Ovary (tissue), 9 donors: ENCODE measurements around the gene SMAD4. TPM values are rescaled to one million over a fixed set of nuclear protein-coding genes. Genes with fewer than 3 reads are reported as not detected.

Source experiments
- DNase-seq, 5 donors: peaks; one replicate each; pipeline ENCODE4 v3.0.0-alpha.2; 2019 to 2020
- H3K27ac ChIP-seq, 2 donors: fragments of 200-600 bp; one replicate each; pipeline versions ENCODE4 v1.5.1 to v1.8.0; 2019 to 2022
- H3K27me3 ChIP-seq: fragments of 200-600 bp; one replicate; pipeline ENCODE4 v1.8.0; 2022
- H3K36me3 ChIP-seq: fragments of 200-600 bp; sonication (generic); one replicate; pipeline ENCODE4 v1.5.1; 2019
- H3K4me1 ChIP-seq: one replicate; pipeline ENCODE4 v1.8.1; 2013; ENCODE audit warnings: mild to moderate bottlenecking, moderate library complexity; ENCODE audit not compliant: insufficient read depth
- H3K4me3 ChIP-seq: fragments of 200-600 bp; sonication (generic); one replicate; pipeline ENCODE4 v1.5.1; 2017
- H3K9me3 ChIP-seq, 2 donors: fragments of 200-600 bp in 1 of 2; sonication (generic) in 1 of 2; one replicate each; pipeline versions ENCODE4 v1.5.1 to v1.8.1; 2013 to 2019; ENCODE audit warnings: mild to moderate bottlenecking in 1 of 2, moderate library complexity in 1 of 2
- EP300 ChIP-seq: sonication (generic); formaldehyde crosslinking; IDR thresholded peaks from one replicate; pipeline ENCODE4 v1.6.1; 2017; ENCODE audit warnings: antibody characterized with exemption
- POLR2A ChIP-seq: fragments of 450-650 bp; IDR thresholded peaks from one replicate; pipeline ENCODE4 v1.6.1; 2017; ENCODE audit warnings: antibody characterized with exemption, mild to moderate bottlenecking, moderate library complexity
- WGBS, 3 donors: extraction: QIAGEN DNeasy Blood & Tissue Kit in 1 of 3; methylation state at CpG; one replicate each; pipeline versions ENCODE4 v1.1.5 to v1.1.7; 2013 to 2017; 5-methylcytosine and 5-hydroxymethylcytosine counted together
- intact Hi-C, 4 donors: fragments of 100-400 bp; cut with DNase I; formaldehyde crosslinking; loops; one replicate each; pipeline versions ENCODE4 v1.11.0 to v1.15.1; 2022 to 2023
- polyA plus RNA-seq, 2 donors: library from polyadenylated mRNA; stranded (reverse); fragments of 200-250 nt in 1 of 2; fragments of 350-450 nt in 1 of 2; fragmentation: Illumina TruSeq in 1 of 2; extraction: RNeasy Lipid Tissue Mini Kit (QIAGEN cat#74804) in 1 of 2; gene quantifications; one replicate each; pipeline ENCODE4 v1.2.3, GENCODE V29; 2013 to 2014
- total RNA-seq, 7 donors: library from RNA; depleted of rRNA in 2 of 7; stranded (reverse); fragments of >200 nt in 2 of 7; fragmentation: NEBNext Ultra II Directional in 3 of 7; extraction: Animal tissue kit (Norgen Biotek cat#: 25700) in 3 of 7; gene quantifications; one replicate each; pipeline versions ENCODE4 v1.1.0 to v1.2.4, GENCODE V29; 2016 to 2023
- TF ChIP-seq, protein P1 (sequence below), 3 donors: fragments of 450-650 bp in 2 of 3; fragments of 200-600 bp in 1 of 3; IDR thresholded peaks; one replicate each; pipeline versions ENCODE4 v1.5.1 to v1.8.0; 2016 to 2022; ENCODE audit warnings: antibody characterized with exemption in 3 of 3, mild to moderate bottlenecking in 1 of 3
- donor health status: DM: no; HTN: no; CAD: no; lungs with moderate emphysema.
- donor health status: DM: no; HTN: no; CAD: no.
- donor health status: Bipolar disorder and iron deficiency.
- donor health status: DM: yes; HTN: yes; CAD: no.
- donor health status: DM: no; HTN: no; CAD: no.
- donor health status: DM: yes; HTN: yes; CAD: no.

Gene SMAD4
- total and polyA plus RNA-seq, 9 donors = 38.5 to 159 (median 125) TPM

DNA sequence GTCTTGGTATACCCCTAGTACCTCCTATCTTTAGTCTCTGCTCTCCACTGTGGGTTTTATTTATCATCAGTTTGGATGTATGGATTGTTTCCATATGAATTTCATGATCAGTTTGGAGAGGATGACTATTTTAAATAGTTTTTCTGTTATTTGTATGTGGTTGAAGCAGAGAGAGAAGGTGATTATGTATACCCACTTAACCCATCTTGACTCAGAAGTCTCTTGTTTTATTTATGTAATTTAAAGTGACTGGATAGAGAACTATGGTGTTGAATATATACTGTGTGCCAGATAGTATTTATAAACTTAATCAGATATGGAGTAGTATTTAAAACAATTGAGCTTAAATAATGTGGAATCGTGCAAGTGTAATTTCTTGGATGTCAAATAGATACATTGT lies 39.9 kb downstream of the SMAD4 start:
- Histone ChIP-seq H3K27ac (no peak overlapping the region), H3K9me3 (no peaks in the 10 kb centered on the region), H3K4me1 (peaks cover 4% of the 10 kb centered on the region), H3K27me3 (no peaks in the 10 kb centered on the region), H3K36me3 (peaks cover 2% of the 10 kb centered on the region), H3K4me3 (no peak overlapping the region)
- DNase-seq = no peak
- WGBS, 3 donors = 92 to 96% (median 94%) methylated on average over 1 of the region's 1 CpG
- no peak for TF ChIP-seq POLR2A
- TF ChIP-seq EP300 = no peak
- TF ChIP-seq, protein P1, sequence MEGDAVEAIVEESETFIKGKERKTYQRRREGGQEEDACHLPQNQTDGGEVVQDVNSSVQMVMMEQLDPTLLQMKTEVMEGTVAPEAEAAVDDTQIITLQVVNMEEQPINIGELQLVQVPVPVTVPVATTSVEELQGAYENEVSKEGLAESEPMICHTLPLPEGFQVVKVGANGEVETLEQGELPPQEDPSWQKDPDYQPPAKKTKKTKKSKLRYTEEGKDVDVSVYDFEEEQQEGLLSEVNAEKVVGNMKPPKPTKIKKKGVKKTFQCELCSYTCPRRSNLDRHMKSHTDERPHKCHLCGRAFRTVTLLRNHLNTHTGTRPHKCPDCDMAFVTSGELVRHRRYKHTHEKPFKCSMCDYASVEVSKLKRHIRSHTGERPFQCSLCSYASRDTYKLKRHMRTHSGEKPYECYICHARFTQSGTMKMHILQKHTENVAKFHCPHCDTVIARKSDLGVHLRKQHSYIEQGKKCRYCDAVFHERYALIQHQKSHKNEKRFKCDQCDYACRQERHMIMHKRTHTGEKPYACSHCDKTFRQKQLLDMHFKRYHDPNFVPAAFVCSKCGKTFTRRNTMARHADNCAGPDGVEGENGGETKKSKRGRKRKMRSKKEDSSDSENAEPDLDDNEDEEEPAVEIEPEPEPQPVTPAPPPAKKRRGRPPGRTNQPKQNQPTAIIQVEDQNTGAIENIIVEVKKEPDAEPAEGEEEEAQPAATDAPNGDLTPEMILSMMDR (IDR thresholded peaks at IDR 0.05) = no peak
- intact Hi-C loops = no loop called here

DNA sequence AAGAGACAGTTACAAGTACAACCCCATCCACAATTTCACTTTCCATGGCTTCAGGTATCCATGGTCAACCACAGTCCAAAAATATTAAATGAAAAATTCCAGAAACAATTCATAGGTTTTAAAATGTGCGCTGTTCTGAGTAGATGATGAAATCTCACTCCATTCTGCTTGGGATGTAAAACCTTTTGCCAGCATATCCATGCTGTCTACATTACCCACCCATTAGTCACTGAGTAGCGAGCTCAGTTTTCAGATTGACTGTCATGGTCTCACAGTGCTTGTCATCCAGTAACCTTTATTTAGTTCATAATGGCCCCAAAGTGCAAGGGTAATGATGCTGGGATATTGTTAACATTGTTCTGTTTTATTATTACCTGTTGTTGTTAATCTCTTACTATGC lies 40.5 kb downstream of the SMAD4 start:
- peaks cover 2% of the 10 kb centered on the region for H3K36me3 ChIP-seq
- peaks cover 4% of the 10 kb centered on the region for H3K4me1 ChIP-seq
- no peak overlapping the region for H3K27ac ChIP-seq
- 93 to 98% (median 96%) methylated on average over 2 of the region's 2 CpGs for WGBS, 3 donors
- H3K4me3 ChIP-seq = no peak overlapping the region
- no peaks in the 10 kb centered on the region for H3K9me3 ChIP-seq
- DNase-seq = no peak
- intact Hi-C loops = no loop called here
- no peaks in the 10 kb centered on the region for H3K27me3 ChIP-seq
- no peak for TF ChIP-seq EP300
- TF ChIP-seq, protein P1 (IDR thresholded peaks at IDR 0.05) = no peak
- TF ChIP-seq POLR2A = no peak

DNA sequence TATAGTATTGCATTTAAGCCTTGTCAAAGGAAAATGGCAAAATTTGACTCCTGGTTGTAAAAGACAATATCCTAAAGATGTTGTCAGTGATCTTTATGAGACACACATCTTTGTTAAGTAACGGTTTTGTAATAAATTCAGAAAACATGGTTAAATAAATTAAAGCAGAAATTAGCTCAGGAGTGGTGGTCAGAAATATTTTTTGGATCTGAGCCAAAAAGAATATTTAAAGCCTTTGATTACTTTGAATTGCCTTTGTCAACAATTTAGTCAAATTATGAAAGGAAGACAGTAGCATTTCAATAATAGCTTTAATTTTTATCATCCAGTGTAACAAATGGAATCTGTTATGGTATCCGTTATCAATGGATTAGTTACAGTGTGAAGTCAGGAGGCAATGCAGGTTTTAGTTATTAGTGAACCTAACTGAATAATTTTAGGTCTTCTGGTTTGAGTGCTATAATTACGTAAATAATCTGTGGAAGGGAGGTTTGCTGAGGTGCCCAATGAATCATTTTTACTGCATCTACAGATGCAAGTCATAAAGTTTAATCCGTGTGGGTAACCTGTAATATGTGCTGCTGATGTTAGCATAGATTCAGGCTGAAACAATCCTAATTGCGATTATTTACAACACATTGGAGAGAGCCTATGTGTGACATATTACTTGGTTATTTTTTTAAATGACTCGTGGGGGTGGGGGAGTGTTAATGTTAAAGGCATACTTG lies 42.7 kb downstream of the SMAD4 start:
- Histone ChIP-seq H3K9me3 (no peaks in the 10 kb centered on the region), H3K27me3 (no peaks in the 10 kb centered on the region), H3K4me1 (peaks cover 7% of the 10 kb centered on the region), H3K36me3 (no peaks in the 10 kb centered on the region), H3K27ac (no peak overlapping the region), H3K4me3 (no peak overlapping the region)
- 82 to 91% (median 90%) methylated on average over 6 of the region's 6 CpGs for WGBS, 3 donors
- no peak for DNase-seq
- intact Hi-C loops = no loop called here
- TF ChIP-seq EP300 (no peak), POLR2A (no peak)
- TF ChIP-seq, protein P1 (IDR thresholded peaks at IDR 0.05) = no peak

DNA sequence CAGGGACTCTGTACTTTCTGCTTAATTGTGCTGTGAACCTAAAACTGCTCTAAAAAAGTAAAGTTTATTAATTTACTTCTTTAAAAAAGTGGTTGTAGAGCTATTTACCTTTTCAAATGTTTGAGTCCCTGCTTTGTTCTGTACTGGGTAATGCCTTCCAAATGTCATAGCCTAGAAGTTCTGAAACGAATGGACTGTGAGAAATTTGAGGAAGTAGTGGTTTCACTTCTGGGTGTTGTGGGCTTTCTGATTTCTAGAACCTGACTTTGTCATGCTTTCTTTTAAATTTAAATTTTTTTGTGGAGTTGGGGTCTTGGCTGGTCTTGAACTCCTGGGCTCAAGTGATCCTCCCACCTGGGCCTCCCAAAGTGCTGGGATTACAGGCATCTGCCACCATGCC lies 44.6 kb downstream of the SMAD4 start:
- WGBS, 3 donors = 53 to 73% (median 60%) methylated on average over 1 of the region's 1 CpG
- H3K4me1 ChIP-seq = peaks cover 7% of the 10 kb centered on the region
- H3K36me3 ChIP-seq = no peaks in the 10 kb centered on the region
- no peaks in the 10 kb centered on the region for H3K27me3 ChIP-seq
- no peak overlapping the region for H3K27ac ChIP-seq
- TF ChIP-seq, protein P1 (IDR thresholded peaks at IDR 0.05) = no peak
- TF ChIP-seq POLR2A (no peak), EP300 (no peak)
- no peaks in the 10 kb centered on the region for H3K9me3 ChIP-seq
- intact Hi-C loops = no loop called here
- no peak overlapping the region for H3K4me3 ChIP-seq
- no peak for DNase-seq
